ENCODE results near the gene LIM2. TPM values are rescaled to one million over a fixed set of nuclear protein-coding genes. Genes with fewer than 3 reads are reported as not detected.

LIM2 gene
- total and polyA plus RNA-seq, 2 of the 8 experiments (the other 6 are each of a cell fraction or from before 2014, with no cell fraction given), result not detected

DNA sequence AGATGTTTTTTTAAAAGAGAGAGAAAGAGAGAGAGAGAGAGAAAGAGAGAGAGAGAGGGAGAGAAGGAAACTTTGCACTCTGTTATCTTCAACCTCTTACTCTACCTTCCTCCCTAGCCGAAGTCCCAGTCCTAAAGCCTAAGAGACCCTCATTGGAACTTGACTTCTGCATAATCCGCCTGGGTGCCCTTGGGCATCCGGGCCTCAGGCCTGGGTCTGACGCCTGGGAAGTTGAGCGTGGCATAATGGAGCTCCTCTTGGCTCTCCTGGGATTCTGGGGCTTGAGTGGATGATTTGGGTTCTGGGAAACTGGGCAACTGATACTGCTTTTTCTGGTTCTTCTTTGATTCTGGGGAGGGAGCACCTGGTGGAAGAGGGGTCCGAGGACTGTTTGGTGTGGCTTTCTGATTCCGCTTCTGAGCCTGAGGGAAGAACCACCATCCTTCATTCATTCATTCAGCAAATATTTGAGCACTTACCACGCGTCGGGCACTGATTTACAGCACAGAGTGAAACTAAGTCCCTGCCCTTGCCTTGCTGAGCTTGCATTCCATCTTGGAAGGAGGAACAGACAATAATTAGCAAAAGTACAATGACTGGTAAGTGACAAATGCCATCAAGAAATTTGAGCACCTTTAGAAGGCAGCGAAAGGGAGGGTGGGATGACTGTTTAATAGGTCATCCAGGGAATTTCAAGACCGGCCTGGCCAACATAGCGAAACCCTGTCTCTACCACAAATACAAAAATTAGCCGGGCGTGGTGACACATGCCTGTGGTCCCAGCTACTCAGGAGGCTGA, 23.4 kb upstream of the LIM2 start:
- Histone ChIP-seq H3K79me2 (ENCODE audit: control insufficient read depth in 1 of 2, insufficient read depth in 2 of 2, low read length in 2 of 2) (no peaks in the 10 kb centered on the region), H4K91ac (replicated peaks; ENCODE audit: insufficient read length, low read length) (no peak overlapping the region), H3K23ac (ENCODE audit: insufficient read length) (no peak overlapping the region), H2BK20ac (ENCODE audit: low read length) (no peak overlapping the region), H3K27ac (ENCODE audit: low read depth, low read length) (no peak overlapping the region), H3K4me3 (ENCODE audit: extremely low read depth in 1 of 4, insufficient read depth in 2 of 4, low read depth in 3 of 4, low read length in 4 of 4) (no peak overlapping the region), H2BK12ac (ENCODE audit: low read depth, low read length) (no peak overlapping the region), H3K79me1 (ENCODE audit: low read depth, low read length) (no peaks in the 10 kb centered on the region), H3K23me2 (ENCODE audit: low read depth, low read length) (peaks cover 2% of the 10 kb centered on the region; the same call in 1 of the 2 replicates), H3K4me2 (ENCODE audit: insufficient read depth in 1 of 2, low read depth in 2 of 2, low read length in 2 of 2) (no peak overlapping the region), H3K4ac (replicated peaks; ENCODE audit: insufficient read length, low read depth, low read length) (no peak overlapping the region), H2BK15ac (ENCODE audit: low read length) (no peak overlapping the region), H4K5ac (ENCODE audit: insufficient read length, low read depth, low read length) (no peak overlapping the region), H3K36me3 (ENCODE audit: control insufficient read depth in 2 of 4, insufficient read depth in 4 of 4, low read length in 3 of 4) (no peaks in the 10 kb centered on the region), H3K18ac (ENCODE audit: extremely low read depth, low read length) (no peak overlapping the region), H2BK5ac (ENCODE audit: low read depth, low read length) (no peak overlapping the region), H4K8ac (ENCODE audit: extremely low read depth, insufficient read depth, low read length) (no peak overlapping the region), H3K4me1 (replicated peaks in 1 of 4; ENCODE audit: control insufficient read depth in 3 of 4, insufficient read depth in 4 of 4, low read length in 3 of 4) (peaks cover 0 to 13% (median 4%) of the 10 kb centered on the region in 4 experiments; a peak in 6 of 7 replicates), H4K20me1 (replicated peaks in 1 of 2; ENCODE audit: control insufficient read depth in 1 of 2, insufficient read depth in 2 of 2, low read length in 2 of 2) (no peaks in the 10 kb centered on the region), H3K9ac (replicated peaks in 1 of 4; ENCODE audit: extremely low read depth in 1 of 4, low read depth in 3 of 4, low read length in 3 of 4) (no peak overlapping the region), H2BK120ac (replicated peaks; ENCODE audit: low read depth, low read length) (no peak overlapping the region), H2AFZ (ENCODE audit: low read length) (no peak overlapping the region), H3K14ac (ENCODE audit: insufficient read length) (no peak overlapping the region), H2AK5ac (ENCODE audit: low read depth, low read length) (no peak overlapping the region), H3K56ac (replicated peaks; ENCODE audit: insufficient read length, low read depth, low read length) (no peak overlapping the region), H3K9me3 (ENCODE audit: insufficient read depth in 2 of 2, low read depth in 1 of 2, low read length in 1 of 2) (peaks cover 0 to 3% of the 10 kb centered on the region in 2 experiments; a peak in 1 of 4 replicates), H3K27me3 (replicated peaks in 1 of 4; ENCODE audit: control insufficient read depth in 3 of 4, extremely low read depth in 1 of 4, insufficient read depth in 3 of 4, low read length in 3 of 4) (no peaks in the 10 kb centered on the region)
- TF ChIP-seq, protein P1, sequence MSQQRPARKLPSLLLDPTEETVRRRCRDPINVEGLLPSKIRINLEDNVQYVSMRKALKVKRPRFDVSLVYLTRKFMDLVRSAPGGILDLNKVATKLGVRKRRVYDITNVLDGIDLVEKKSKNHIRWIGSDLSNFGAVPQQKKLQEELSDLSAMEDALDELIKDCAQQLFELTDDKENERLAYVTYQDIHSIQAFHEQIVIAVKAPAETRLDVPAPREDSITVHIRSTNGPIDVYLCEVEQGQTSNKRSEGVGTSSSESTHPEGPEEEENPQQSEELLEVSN (IDR thresholded peaks at IDR 0.05), result no peak
- DNase-seq (ENCODE audit: low read depth in 1 of 2, low spot score in 2 of 2) (no peak), FAIRE-seq (no peak)
- WGBS, 2 experiments (ENCODE audit: extremely low coverage in 1 of 2, insufficient coverage in 1 of 2, insufficient read length in 1 of 2, insufficient replicate concordance in 2 of 2, low coverage in 1 of 2, low lambda C conversion rate in 2 of 2, missing lambda C conversion rate in 1 of 2), result 94% methylated on average over 15 of the region's 15 CpGs; no CpG with 5 or more reads in 1 of the 2 experiments
- ChIA-PET CTCF (ENCODE audit: partially characterized antibody) (interaction anchor here (7.0 to 7.5 kb wide), 2 partner anchors 8 to 15 kb away, joined by 58 to 74 read pairs; partner anchors contain the start of gene SIGLEC10), POLR2A (ENCODE audit: partially characterized antibody) (no interaction called here)

Data from H1 (cell line).